ENCODE measurements around the gene KCMF1.

DNA sequence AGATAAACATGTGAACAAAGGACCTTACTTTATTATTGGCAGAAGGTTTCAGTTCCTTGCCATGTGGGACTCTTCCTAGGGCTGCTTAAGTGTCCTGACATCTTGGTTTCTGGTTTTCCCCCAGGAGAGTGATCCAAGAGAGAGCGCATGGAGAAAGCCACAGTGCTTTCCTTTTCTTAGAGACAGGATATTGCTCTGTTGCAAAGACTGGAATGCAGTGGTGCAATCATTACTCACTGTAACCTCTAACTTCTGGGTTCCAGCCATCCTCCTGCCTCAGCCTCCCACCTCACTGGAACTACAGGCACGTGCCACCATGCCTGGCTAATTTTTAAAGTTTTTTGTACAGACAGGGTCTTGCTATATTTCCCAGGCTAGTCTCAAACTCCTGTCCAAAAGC lies 124.1 kb downstream of the KCMF1 start:
- TF ChIP-seq, protein P1, sequence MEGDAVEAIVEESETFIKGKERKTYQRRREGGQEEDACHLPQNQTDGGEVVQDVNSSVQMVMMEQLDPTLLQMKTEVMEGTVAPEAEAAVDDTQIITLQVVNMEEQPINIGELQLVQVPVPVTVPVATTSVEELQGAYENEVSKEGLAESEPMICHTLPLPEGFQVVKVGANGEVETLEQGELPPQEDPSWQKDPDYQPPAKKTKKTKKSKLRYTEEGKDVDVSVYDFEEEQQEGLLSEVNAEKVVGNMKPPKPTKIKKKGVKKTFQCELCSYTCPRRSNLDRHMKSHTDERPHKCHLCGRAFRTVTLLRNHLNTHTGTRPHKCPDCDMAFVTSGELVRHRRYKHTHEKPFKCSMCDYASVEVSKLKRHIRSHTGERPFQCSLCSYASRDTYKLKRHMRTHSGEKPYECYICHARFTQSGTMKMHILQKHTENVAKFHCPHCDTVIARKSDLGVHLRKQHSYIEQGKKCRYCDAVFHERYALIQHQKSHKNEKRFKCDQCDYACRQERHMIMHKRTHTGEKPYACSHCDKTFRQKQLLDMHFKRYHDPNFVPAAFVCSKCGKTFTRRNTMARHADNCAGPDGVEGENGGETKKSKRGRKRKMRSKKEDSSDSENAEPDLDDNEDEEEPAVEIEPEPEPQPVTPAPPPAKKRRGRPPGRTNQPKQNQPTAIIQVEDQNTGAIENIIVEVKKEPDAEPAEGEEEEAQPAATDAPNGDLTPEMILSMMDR (IDR thresholded peaks at IDR 0.05): no peak
- TF ChIP-seq POLR2A (IDR thresholded peaks at IDR 0.05): no peak

All from heart left ventricle (tissue), 13 donors.